Thoracic aorta endothelial cell (primary cell): ENCODE results near the gene IFI16. TPM values are rescaled to one million over a fixed set of nuclear protein-coding genes. Genes with fewer than 3 reads are reported as not detected.

Source experiments
- total RNA-seq: library from RNA; depleted of rRNA; stranded (reverse); fragments of >200 nt; gene quantifications from 2 replicates; pipeline ENCODE4 v1.2.3, GENCODE V29; 2012

Gene IFI16
- total RNA-seq, result 181 and 217 TPM in 2 replicates

DNA sequence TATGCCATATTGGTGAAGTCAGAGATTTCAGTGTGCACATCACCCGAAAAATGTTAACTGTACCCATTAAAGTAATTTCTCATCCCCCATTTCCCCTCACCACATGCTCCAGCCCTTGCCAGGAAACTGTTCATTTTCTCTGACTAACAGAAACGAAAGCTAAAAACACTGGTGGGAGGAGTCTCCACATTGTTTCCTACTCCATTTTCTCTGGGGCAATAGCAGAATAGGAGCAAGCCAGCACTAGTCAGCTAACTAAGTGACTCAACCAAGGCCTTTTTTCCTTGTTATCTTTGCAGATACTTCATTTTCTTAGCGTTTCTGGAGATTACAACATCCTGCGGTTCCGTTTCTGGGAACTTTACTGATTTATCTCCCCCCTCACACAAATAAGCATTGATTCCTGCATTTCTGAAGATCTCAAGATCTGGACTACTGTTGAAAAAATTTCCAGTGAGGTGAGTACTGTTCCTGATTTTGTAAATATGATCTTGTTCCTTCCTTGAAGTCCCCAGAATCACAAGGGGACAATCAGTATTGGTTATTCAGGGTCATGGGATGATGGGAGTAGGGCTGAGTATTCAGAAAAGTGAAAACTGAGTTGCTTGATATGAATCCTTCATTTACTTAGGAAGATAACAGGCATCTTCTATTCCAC, at the start of gene IFI16:
IFI16 (plus strand) TSS at position 204 of the 658 bp plus-strand sequence. CDS start 4,774 bp downstream, outside the sequence.

DNA sequence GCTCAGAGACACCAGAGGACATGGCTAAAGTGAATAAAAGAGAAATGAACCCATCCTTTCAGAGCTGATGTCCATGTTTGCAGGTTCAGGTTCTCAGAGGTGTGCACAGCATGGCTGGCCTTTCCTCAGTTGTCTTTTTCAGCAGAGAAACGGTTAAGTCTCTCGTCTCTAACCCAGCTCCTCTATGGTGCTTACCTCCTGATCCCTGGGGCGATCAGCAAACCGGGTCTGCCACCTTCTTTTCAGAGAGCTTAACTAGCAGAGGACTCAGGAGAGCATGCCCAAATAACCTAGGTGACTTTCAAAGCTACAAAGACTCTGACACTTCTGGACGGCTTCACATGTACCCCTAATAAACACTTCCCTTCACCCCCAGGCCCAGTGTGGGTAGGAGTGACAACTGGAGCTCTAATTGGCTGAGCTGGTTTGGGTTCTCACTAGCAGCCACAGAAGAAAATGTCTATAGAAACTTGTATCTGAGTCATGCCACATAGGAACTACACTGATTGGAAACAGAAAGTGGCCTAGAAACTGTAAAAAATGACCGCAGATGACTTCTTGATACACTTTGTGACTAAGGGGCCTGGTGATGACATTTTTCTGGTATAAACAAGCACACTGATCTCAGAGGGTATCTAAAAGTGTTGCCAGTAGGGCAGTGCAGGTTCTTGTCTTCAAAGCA, 66.9 kb downstream of the IFI16 start, which contains the start of gene AIM2:
AIM2 (minus strand) TSS at position 329 of the 682 bp plus-strand sequence. CDS start 3,267 bp downstream, outside the sequence.

Other genes with a start within 250 kb of the IFI16 start
- gene OR6N1, start 237.7 kb upstream of the IFI16 start, total RNA-seq, result not detected in 2 replicates
- gene OR6N2, start 228.7 kb upstream of the IFI16 start, total RNA-seq, result not detected in 2 replicates
- not detected in 2 replicates for gene MNDA, start 178.6 kb upstream of the IFI16 start, total RNA-seq
- not detected in 2 replicates for gene PYHIN1, start 78.4 kb upstream of the IFI16 start, total RNA-seq
- gene AIM2, start 66.9 kb downstream of the IFI16 start, total RNA-seq, result 0.29 TPM in 1 of 2 replicates, not detected in the other
- 2.1 and 10.3 TPM in 2 replicates for gene CADM3, start 161.7 kb downstream of the IFI16 start, total RNA-seq
- gene ACKR1, start 195.0 kb downstream of the IFI16 start, total RNA-seq, result 0.13 and 0.43 TPM in 2 replicates